Activated CD8-positive, alpha-beta T cell treated with anti-CD3 and anti-CD28 coated beads, Interleukin-2, amount 10 ng/mL, durations not matched to agents 7 days and 5 days (primary cell): Measurements from ENCODE around the gene SAMD15. TPM values are rescaled to one million over a fixed set of nuclear protein-coding genes. Genes with fewer than 3 reads are reported as not detected.

ENCODE experiments used
- ATAC-seq: fragments of 150-1000 bp; cut with Tn5 transposase; one replicate; pipeline ENCODE4 v1.10.0; 2021; ENCODE audit warnings: moderate library complexity
- CTCF ChIA-PET: fragments of 350-600 bp; sonication (Branson Sonifier 250); formaldehyde crosslinking; loops from one replicate; lab custom pipeline; 2021; ENCODE audit warnings: antibody characterized with exemption; lab: Charles Lee
- POLR2A ChIA-PET: fragments of 350-600 bp; sonication (Branson Sonifier 250); formaldehyde crosslinking; loops from one replicate; lab custom pipeline; 2021; ENCODE audit warnings: antibody characterized with exemption; lab: Charles Lee
- DNase-seq: peaks from one replicate; pipeline ENCODE4 v3.0.0-alpha.2; 2020
- H3K27ac Mint-ChIP-seq: one replicate; pipeline ENCODE4 v1.8.0; 2021; ENCODE audit warnings: mild to moderate bottlenecking, mixed read lengths
- H3K27me3 Mint-ChIP-seq: one replicate; pipeline ENCODE4 v1.8.0; 2021; ENCODE audit warnings: low read depth, mixed read lengths
- H3K36me3 Mint-ChIP-seq: one replicate; pipeline ENCODE4 v1.8.0; 2021; ENCODE audit warnings: low read depth, mixed read lengths
- H3K4me1 Mint-ChIP-seq: one replicate; pipeline ENCODE4 v1.8.0; 2021; ENCODE audit warnings: low read depth, mixed read lengths
- H3K4me3 Mint-ChIP-seq: one replicate; pipeline ENCODE4 v1.8.0; 2021; ENCODE audit warnings: mild to moderate bottlenecking, mixed read lengths
- H3K9me3 Mint-ChIP-seq: one replicate; pipeline ENCODE4 v1.8.0; 2022; ENCODE audit warnings: mixed read lengths; ENCODE audit not compliant: insufficient read depth
- total RNA-seq, 2 experiments: library from RNA; stranded (reverse); gene quantifications; one replicate each; pipeline ENCODE4 v1.2.3, GENCODE V29; 2021

Gene SAMD15
- total RNA-seq, 2 experiments from 2014 or later, result 0.23 to 0.40 TPM

DNA sequence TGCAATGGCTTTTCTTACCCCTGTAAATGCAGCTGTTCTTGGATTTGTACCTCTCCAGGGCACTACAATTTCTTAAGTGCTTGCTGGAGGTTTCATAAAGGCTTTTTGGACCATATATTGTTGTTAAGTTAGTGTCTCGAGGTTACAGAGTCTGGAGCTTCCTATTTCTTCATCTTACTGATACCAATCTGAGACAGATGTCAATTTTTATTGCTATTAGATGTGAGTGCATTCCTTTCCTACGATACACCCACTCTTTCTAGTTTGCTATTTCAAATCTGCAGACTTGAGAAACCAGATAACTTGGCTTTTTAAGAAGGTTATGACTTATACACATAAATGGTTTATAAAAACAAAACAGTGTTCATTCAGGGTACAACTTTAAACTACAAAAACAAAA lies 44.0 kb downstream of the SAMD15 start:
- H3K36me3 Mint-ChIP-seq, result peaks cover 45% of the 10 kb centered on the region
- POLR2A ChIA-PET, result no interaction called here
- no peak for ATAC-seq

DNA sequence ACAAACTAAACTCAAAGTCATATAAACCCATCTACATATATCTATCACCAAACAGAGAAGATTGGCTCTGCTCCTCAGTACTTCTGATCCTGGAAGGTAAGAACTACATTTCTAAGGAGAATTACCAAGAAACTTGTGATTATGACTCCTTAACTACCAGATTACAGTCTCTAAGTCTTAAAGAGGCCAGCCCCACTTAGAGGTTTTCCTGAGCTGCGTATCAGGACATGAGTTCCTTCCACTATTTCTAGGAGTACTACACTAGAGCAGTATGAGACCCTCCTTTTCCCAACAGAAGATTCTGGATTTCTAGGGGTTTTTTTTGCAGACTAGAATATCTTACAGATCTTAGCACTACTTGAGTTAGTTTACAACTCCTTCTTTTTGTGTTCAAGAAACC lies 46.2 kb downstream of the SAMD15 start, which contains the start of gene NOXRED1:
TSS of gene NOXRED1 (minus strand) at position 101 of the 400 bp plus-strand sequence. CDS start 634 bp downstream, outside the sequence.
- H3K9me3 Mint-ChIP-seq, result peaks cover 10% of the 10 kb centered on the region
- DNase-seq, result no peak
- ChIA-PET CTCF (no interaction called here), POLR2A (no interaction called here)
- H3K4me1 Mint-ChIP-seq, result no peaks in the 10 kb centered on the region
- peaks cover 64% of the 10 kb centered on the region for H3K36me3 Mint-ChIP-seq
- no peaks in the 10 kb centered on the region for H3K27me3 Mint-ChIP-seq
- H3K27ac Mint-ChIP-seq, result no peak within 1 kb of the TSS
- ATAC-seq, result no peak
- H3K4me3 Mint-ChIP-seq, result no peak within 1 kb of the TSS

More for the DNA sequence above, 44.0 kb downstream of the SAMD15 start:
- H3K4me3 Mint-ChIP-seq, result no peak overlapping the region
- peaks cover 10% of the 10 kb centered on the region for H3K9me3 Mint-ChIP-seq
- CTCF ChIA-PET, result no interaction called here
- no peak overlapping the region for H3K27ac Mint-ChIP-seq
- no peaks in the 10 kb centered on the region for H3K4me1 Mint-ChIP-seq
- no peak for DNase-seq
- no peaks in the 10 kb centered on the region for H3K27me3 Mint-ChIP-seq

DNA sequence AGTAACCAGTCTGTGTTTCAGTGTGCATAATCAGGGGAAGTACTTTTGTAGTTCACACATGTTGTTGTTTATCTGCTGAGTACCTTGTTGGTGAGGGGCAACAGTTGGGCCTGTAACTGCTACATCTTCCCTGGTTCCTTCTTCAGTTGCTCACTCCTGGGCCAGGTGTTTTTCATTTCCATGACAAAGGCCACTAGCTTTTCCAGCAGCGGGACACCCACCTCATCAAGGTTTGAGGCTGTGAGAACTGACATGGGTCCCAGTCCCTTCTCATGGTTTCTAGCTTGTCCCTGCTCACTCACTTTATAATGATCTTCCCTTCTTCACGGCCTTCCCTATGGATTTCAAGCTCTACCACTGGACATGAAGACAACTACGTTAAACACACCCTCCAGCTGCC lies 47.7 kb downstream of the SAMD15 start:
- POLR2A ChIA-PET, result no interaction called here
- Mint-ChIP-seq H3K27me3 (no peaks in the 10 kb centered on the region), H3K4me3 (no peak overlapping the region), H3K4me1 (no peaks in the 10 kb centered on the region), H3K27ac (no peak overlapping the region), H3K9me3 (peaks cover 3% of the 10 kb centered on the region), H3K36me3 (peaks cover 68% of the 10 kb centered on the region)
- ATAC-seq (no peak), DNase-seq (no peak)
- CTCF ChIA-PET, result no interaction called here

DNA sequence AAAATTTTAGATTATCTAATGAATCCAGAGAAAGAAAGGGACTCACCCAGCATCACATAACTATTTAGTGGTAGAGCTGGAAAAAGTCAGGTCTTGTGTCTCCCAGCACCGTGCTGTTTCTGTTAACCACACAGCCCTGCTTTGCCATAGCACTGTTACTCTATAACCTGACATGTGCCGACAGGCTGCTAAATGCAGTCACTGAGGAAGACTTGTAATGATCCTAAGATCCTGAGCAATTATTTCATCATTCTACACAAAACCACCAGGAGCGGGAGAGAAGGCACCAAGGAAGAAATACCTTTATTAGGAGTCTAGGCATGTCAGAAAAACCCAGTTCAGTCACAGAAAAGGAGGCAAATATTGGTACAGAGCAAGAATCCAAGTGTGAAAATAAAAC lies 49.2 kb downstream of the SAMD15 start:
- Mint-ChIP-seq H3K27me3 (no peaks in the 10 kb centered on the region), H3K4me3 (no peak overlapping the region), H3K27ac (no peak overlapping the region), H3K9me3 (no peaks in the 10 kb centered on the region), H3K4me1 (no peaks in the 10 kb centered on the region), H3K36me3 (peaks cover 67% of the 10 kb centered on the region)
- DNase-seq (no peak), ATAC-seq (no peak)
- ChIA-PET CTCF (no interaction called here), POLR2A (no interaction called here)

DNA sequence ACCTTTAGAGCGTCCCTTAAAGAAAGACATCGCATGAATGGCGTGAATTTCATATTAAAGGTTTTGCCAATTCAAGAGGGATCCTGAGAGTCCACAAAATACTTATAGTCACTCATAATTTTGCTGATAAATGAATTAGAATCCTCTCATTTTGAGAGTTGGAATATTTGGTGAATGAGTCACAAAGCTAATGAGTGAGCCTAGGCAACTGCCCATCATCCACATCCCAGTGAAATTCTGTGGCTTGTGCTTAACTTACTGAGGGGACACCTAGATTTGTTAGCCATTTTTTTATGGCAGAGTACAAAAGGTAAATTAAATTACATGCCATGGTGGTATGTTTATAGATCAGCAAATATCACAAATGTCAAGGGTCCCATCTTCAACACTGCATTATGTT lies 58.9 kb downstream of the SAMD15 start:
- Mint-ChIP-seq H3K9me3 (no peaks in the 10 kb centered on the region), H3K4me3 (no peak overlapping the region), H3K27me3 (no peaks in the 10 kb centered on the region), H3K4me1 (no peaks in the 10 kb centered on the region), H3K36me3 (peaks cover 37% of the 10 kb centered on the region), H3K27ac (no peak overlapping the region)
- ATAC-seq, result no peak
- no peak for DNase-seq
- CTCF ChIA-PET, result no interaction called here
- POLR2A ChIA-PET, result interaction anchor here (0.7 kb wide), 1 partner anchor 114 kb away, joined by 3 read pairs; no protein-coding TSS in a partner anchor

DNA sequence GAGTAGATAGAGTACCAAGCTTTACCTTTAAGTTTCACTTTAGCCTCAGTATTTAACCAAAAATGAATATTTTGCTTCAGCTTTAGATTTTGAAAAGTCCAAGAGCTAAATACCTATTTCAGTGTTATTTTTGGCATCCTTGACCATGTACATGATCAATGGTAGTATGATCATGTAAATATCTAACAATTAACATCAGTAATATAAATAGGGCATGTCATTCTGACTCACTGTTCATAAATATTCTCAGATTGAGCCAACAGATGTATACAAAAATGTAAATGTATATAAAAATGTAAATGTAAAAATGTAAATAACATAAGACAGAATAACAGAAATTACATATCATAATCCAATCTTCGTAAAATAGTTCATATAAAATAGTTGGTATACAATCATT lies 61.4 kb downstream of the SAMD15 start:
- Mint-ChIP-seq H3K27me3 (no peaks in the 10 kb centered on the region), H3K27ac (no peak overlapping the region), H3K4me3 (no peak overlapping the region), H3K9me3 (no peaks in the 10 kb centered on the region), H3K4me1 (no peaks in the 10 kb centered on the region), H3K36me3 (peaks cover 51% of the 10 kb centered on the region)
- DNase-seq (no peak), ATAC-seq (no peak)
- ChIA-PET CTCF (interaction anchor here (1.5 kb wide), 1 partner anchor 20 kb away, joined by 3 read pairs; no protein-coding TSS in a partner anchor), POLR2A (no interaction called here)

DNA sequence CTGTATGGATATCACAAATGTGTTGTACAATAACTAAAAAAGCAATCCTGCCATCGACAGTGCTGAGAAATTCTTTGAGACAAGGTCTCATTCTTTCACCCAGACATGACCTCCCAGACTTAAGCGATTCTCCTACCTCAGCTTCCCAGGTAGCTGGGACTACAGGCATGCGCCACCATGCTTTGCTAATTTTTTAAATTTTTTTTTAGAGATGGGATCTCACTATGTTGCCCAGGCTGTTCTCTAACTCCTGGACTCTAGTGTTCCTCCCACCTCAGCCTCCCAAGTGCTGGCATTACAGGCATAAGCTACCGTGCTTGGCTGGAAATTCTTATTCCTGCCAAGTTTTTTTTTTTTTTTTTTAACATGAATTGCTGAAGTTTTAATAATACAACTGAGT lies 62.7 kb downstream of the SAMD15 start:
- Mint-ChIP-seq H3K27ac (no peak overlapping the region), H3K27me3 (no peaks in the 10 kb centered on the region), H3K4me3 (no peak overlapping the region), H3K4me1 (no peaks in the 10 kb centered on the region), H3K36me3 (peaks cover 42% of the 10 kb centered on the region), H3K9me3 (no peaks in the 10 kb centered on the region)
- no peak for ATAC-seq
- POLR2A ChIA-PET, result interaction anchor here (1.2 kb wide), 1 partner anchor 19 kb away, joined by 3 read pairs; no protein-coding TSS in a partner anchor
- CTCF ChIA-PET, result interaction anchor here (1.5 kb wide), 1 partner anchor 19 kb away, joined by 3 read pairs; no protein-coding TSS in a partner anchor
- DNase-seq, result no peak

Other genes with a start within 250 kb of the SAMD15 start
- gene ZDHHC22, start 235.6 kb upstream of the SAMD15 start, total RNA-seq, result not detected
- under 1 TPM; 0.73 to 0.74 TPM for gene TMEM63C, start 195.6 kb upstream of the SAMD15 start, total RNA-seq
- gene NGB, start 106.2 kb upstream of the SAMD15 start, total RNA-seq, result not detected
- 10 to 100 TPM; 15.0 to 15.5 TPM for gene POMT2, start 56.5 kb upstream of the SAMD15 start, total RNA-seq
- gene GSTZ1, start 56.3 kb upstream of the SAMD15 start, total RNA-seq, result 10 to 100 TPM; 11.7 to 15.1 TPM
- 10 to 100 TPM; 16.7 to 17.1 TPM for gene TMED8, start 285 bp upstream of the SAMD15 start, total RNA-seq
- under 1 TPM; 0.29 TPM for gene NOXRED1, start 46.1 kb downstream of the SAMD15 start, total RNA-seq
- 10 to 100 TPM; 18.4 to 19.3 TPM for gene VIPAS39, start 80.2 kb downstream of the SAMD15 start, total RNA-seq
- gene AHSA1, start 80.7 kb downstream of the SAMD15 start, total RNA-seq, result 100 to 1,000 TPM; 252 to 273 TPM
- gene ISM2, start 121.4 kb downstream of the SAMD15 start, total RNA-seq, result not detected
- 10 to 100 TPM; 76.5 to 80.4 TPM for gene SPTLC2, start 239.3 kb downstream of the SAMD15 start, total RNA-seq